Testis (tissue), 3 donors: ENCODE results near the gene CAMTA1. TPM values are rescaled to one million over a fixed set of nuclear protein-coding genes. Genes with fewer than 3 reads are reported as not detected.

Experiments used
- DNase-seq: peaks from one replicate; pipeline ENCODE4 v3.0.0-alpha.2; 2019
- H3K27ac ChIP-seq, 2 donors: fragments of 200-600 bp; sonication (generic); one replicate each; pipeline ENCODE4 v1.5.1; 2019
- H3K27me3 ChIP-seq: fragments of 200-600 bp; sonication (generic); one replicate; pipeline ENCODE4 v1.5.1; 2019
- H3K36me3 ChIP-seq: fragments of 200-600 bp; sonication (generic); one replicate; pipeline ENCODE4 v1.5.1; 2017; ENCODE audit warnings: low read depth; ENCODE audit errors: missing control alignments
- H3K4me1 ChIP-seq: fragments of 200-600 bp; sonication (generic); one replicate; pipeline ENCODE4 v1.5.1; 2019
- H3K4me3 ChIP-seq, 2 donors: fragments of 200-600 bp; sonication (generic); one replicate each; pipeline ENCODE4 v1.5.1; 2017 to 2019
- H3K9me3 ChIP-seq: fragments of 200-600 bp; sonication (generic); one replicate; pipeline ENCODE4 v1.5.1; 2017
- POLR2A ChIP-seq: fragments of 450-650 bp; IDR thresholded peaks from one replicate; pipeline ENCODE4 v1.6.1; 2017; ENCODE audit warnings: antibody characterized with exemption, mild to moderate bottlenecking, moderate library complexity
- WGBS, 2 donors: methylation state at CpG; one replicate each; pipeline ENCODE4 v1.1.5; 2018; 5-methylcytosine and 5-hydroxymethylcytosine counted together
- intact Hi-C: fragments of 100-400 bp; cut with DNase I; formaldehyde crosslinking; loops from one replicate; pipeline ENCODE4 v1.15.1; 2023; ENCODE audit warnings: low total_unique reads
- polyA plus RNA-seq: library from polyadenylated mRNA; stranded (reverse); fragments of 350-450 nt; fragmentation: Illumina TruSeq; extraction: RNeasy Lipid Tissue Mini Kit (QIAGEN cat#74804); gene quantifications from one replicate; pipeline ENCODE4 v1.2.3, GENCODE V29; 2014; ENCODE audit warnings: low read depth, low replicate concordance; ENCODE audit not compliant: insufficient read depth
- total RNA-seq, 2 donors: library from RNA; depleted of rRNA; stranded (reverse); fragments of >200 nt; gene quantifications; one replicate each; pipeline ENCODE4 v1.2.3, GENCODE V29; 2016
- TF ChIP-seq, protein P1 (sequence below), 3 experiments: fragments of 450-650 bp in 2 of 3; fragments of 200-600 bp in 1 of 3; sonication (generic) in 1 of 3; IDR thresholded peaks; one replicate each; pipeline ENCODE4 v1.5.1; 2016 to 2019; ENCODE audit warnings: antibody characterized with exemption in 3 of 3, mild to moderate bottlenecking in 2 of 3, moderate library complexity in 1 of 3

CAMTA1 gene
- total and polyA plus RNA-seq, 3 donors from 2014 or later = 116 to 158 (median 119) TPM

DNA sequence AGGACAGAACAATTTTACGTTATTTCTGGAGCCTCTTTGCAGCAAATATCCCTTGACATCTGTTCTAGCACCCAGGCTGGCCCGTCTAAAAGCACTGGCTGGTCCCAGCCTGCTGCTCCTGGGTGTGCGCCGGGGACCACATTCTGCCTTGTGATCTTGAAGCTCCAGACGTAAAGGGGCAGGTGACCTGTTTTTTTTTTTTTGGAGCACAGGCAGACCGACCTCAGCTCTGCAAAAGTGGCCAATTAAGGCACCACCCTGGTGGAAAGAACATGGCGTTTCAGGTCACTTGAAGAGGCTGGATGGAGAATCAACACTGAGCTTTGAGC, 13.8 kb upstream of the CAMTA1 start:
- intact Hi-C loops = no loop called here
- Histone ChIP-seq H3K9me3 (no peaks in the 10 kb centered on the region), H3K36me3 (no peaks in the 10 kb centered on the region), H3K27me3 (no peaks in the 10 kb centered on the region), H3K4me1 (no peaks in the 10 kb centered on the region), H3K27ac (peak overlapping the region in 1 of 2 donors; percentile 72), H3K4me3 (no peak overlapping the region)
- WGBS, 2 donors = 52 to 56% methylated on average over 7 of the region's 7 CpGs
- TF ChIP-seq POLR2A = no peak
- TF ChIP-seq, protein P1, sequence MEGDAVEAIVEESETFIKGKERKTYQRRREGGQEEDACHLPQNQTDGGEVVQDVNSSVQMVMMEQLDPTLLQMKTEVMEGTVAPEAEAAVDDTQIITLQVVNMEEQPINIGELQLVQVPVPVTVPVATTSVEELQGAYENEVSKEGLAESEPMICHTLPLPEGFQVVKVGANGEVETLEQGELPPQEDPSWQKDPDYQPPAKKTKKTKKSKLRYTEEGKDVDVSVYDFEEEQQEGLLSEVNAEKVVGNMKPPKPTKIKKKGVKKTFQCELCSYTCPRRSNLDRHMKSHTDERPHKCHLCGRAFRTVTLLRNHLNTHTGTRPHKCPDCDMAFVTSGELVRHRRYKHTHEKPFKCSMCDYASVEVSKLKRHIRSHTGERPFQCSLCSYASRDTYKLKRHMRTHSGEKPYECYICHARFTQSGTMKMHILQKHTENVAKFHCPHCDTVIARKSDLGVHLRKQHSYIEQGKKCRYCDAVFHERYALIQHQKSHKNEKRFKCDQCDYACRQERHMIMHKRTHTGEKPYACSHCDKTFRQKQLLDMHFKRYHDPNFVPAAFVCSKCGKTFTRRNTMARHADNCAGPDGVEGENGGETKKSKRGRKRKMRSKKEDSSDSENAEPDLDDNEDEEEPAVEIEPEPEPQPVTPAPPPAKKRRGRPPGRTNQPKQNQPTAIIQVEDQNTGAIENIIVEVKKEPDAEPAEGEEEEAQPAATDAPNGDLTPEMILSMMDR (IDR thresholded peaks at IDR 0.05) = no peak
- DNase-seq = no peak

DNA sequence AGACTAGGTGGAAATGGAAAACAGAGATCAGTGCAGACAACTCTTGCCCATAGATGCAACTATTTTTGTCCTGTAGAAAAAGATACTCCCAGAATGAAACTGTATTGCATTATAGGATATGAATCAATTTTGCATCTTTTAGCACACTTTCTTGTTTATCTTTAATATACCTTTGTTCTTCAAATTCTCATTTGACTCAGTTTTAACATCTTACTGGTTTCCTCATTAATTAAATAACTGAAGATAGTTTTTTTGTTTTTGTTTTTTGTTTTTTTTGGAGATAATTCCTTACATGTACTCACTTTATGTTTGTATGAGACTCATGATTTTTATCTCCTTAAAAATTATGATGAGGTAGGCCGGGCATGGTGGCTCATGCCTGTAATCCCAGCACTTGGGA, 10.9 kb upstream of the CAMTA1 start:
- no peaks in the 10 kb centered on the region for H3K27me3 ChIP-seq
- intact Hi-C loops = no loop called here
- WGBS, 2 donors = 77 to 88% methylated on average over 1 of the region's 1 CpG
- H3K36me3 ChIP-seq = no peaks in the 10 kb centered on the region
- no peak overlapping the region for H3K4me3 ChIP-seq
- DNase-seq = no peak
- no peaks in the 10 kb centered on the region for H3K9me3 ChIP-seq
- no peaks in the 10 kb centered on the region for H3K4me1 ChIP-seq
- no peak for TF ChIP-seq POLR2A
- TF ChIP-seq, protein P1 (IDR thresholded peaks at IDR 0.05) = no peak
- H3K27ac ChIP-seq = no peak overlapping the region

DNA sequence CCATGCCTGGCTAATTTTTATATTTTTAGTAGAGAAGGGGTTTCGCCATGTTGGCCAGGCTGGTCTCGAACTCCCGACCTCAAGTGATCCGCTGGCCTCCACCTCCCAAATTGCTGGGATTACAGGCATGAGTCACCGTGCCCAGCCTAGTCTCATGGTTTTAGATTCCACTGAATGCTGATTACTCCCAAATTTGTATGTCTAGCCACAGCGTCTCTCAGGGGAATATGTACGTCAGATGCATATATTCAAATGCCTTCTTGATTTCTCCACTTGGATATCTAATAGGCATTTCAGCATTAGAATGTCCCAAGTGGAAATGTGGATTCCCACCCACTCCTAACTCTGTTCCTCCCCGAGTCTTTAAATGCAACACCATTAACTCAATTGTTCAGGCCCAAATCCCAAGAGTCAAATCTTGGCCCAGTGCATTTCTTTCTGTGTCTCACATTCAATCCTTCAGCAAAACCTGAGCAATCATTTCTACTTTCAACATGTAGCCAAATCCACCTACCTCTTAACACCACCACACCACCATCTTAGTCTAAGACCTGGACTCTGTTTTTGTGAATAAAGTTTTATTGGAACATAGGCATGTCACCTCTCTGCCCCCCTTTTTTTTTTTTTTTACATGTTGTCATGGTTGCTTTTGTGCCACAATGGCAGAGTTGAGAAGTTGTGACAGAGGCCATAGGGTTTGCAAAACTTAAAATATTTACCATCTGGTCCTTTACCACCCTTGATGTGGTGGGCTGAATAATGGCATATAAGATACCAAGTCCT, 9.8 kb upstream of the CAMTA1 start:
- TF ChIP-seq, protein P1 (IDR thresholded peaks at IDR 0.05) = no peak
- no peak for TF ChIP-seq POLR2A
- H3K27ac ChIP-seq = no peak overlapping the region
- intact Hi-C loops = no loop called here
- no peak overlapping the region for H3K4me3 ChIP-seq
- no peaks in the 10 kb centered on the region for H3K27me3 ChIP-seq
- no peaks in the 10 kb centered on the region for H3K9me3 ChIP-seq
- 94 to 97% methylated on average over 8 of the region's 8 CpGs for WGBS, 2 donors
- no peak for DNase-seq
- no peaks in the 10 kb centered on the region for H3K4me1 ChIP-seq
- no peaks in the 10 kb centered on the region for H3K36me3 ChIP-seq

DNA sequence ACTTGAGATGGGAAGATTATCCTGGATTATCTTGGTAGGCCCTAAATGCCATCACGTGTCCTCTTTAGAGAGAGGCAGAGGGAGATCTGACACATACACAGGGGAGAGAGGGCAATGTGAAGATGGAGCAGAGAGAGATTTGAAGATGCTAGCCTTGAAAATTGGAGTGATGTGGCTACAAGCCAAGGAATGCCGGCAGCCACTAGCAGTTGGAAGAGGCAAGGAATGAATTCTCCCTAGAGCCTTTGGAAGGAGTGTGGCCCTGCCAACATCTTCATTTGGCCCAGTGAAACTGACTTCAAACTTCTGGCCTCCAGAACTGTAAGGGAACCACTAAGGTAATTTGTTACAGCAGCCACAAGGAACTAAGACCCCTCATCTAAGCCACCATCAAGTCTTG, 8.9 kb upstream of the CAMTA1 start:
- WGBS, 2 donors = 59 to 89% methylated on average over 2 of the region's 2 CpGs
- intact Hi-C loops = no loop called here

More for the DNA sequence above, 8.9 kb upstream of the CAMTA1 start:
- no peak overlapping the region for H3K27ac ChIP-seq
- TF ChIP-seq, protein P1 (IDR thresholded peaks at IDR 0.05) = no peak
- no peak for TF ChIP-seq POLR2A
- no peaks in the 10 kb centered on the region for H3K27me3 ChIP-seq
- H3K4me3 ChIP-seq = no peak overlapping the region
- no peaks in the 10 kb centered on the region for H3K36me3 ChIP-seq
- no peak for DNase-seq
- H3K9me3 ChIP-seq = no peaks in the 10 kb centered on the region
- no peaks in the 10 kb centered on the region for H3K4me1 ChIP-seq
